IPS DF 6.9 (cell line): ENCODE data around the gene CSKMT.

ENCODE experiments used
- DNase-seq: peaks from one replicate; pipeline ENCODE4 v3.0.0-alpha.2; 2013; ENCODE audit warnings: low read depth, low spot score
- H3K27ac ChIP-seq: one replicate; pipeline ENCODE4 v1.5.1; 2013; ENCODE audit warnings: low read length, control low read depth
- H3K27me3 ChIP-seq: 2 replicates; pipeline ENCODE4 v1.6.1; 2013; ENCODE audit warnings: mild to moderate bottlenecking, low read length; ENCODE audit not compliant: control insufficient read depth, insufficient read depth
- H3K36me3 ChIP-seq: 2 replicates; pipeline ENCODE4 v1.6.1; 2013; ENCODE audit warnings: low read length; ENCODE audit not compliant: control insufficient read depth, insufficient read depth
- H3K4me1 ChIP-seq: 2 replicates; pipeline ENCODE4 v1.6.1; 2013; ENCODE audit warnings: low read length; ENCODE audit not compliant: control insufficient read depth, insufficient read depth
- H3K4me3 ChIP-seq: 2 replicates; pipeline ENCODE4 v1.5.1; 2013; ENCODE audit warnings: mild to moderate bottlenecking, low read length
- H3K9me3 ChIP-seq: 2 replicates; pipeline ENCODE4 v1.6.1; 2013; ENCODE audit warnings: low read length, inconsistent platforms; ENCODE audit not compliant: control insufficient read depth, insufficient read depth
- WGBS: extraction: QIAGEN DNeasy Blood & Tissue Kit; methylation state at CpG from one replicate; pipeline ENCODE4 v1.1.7; 2013; ENCODE audit warnings: mixed read lengths, missing lambda C conversion rate; ENCODE audit not compliant: insufficient read length, insufficient coverage; 5-methylcytosine and 5-hydroxymethylcytosine counted together

The CSKMT gene

DNA sequence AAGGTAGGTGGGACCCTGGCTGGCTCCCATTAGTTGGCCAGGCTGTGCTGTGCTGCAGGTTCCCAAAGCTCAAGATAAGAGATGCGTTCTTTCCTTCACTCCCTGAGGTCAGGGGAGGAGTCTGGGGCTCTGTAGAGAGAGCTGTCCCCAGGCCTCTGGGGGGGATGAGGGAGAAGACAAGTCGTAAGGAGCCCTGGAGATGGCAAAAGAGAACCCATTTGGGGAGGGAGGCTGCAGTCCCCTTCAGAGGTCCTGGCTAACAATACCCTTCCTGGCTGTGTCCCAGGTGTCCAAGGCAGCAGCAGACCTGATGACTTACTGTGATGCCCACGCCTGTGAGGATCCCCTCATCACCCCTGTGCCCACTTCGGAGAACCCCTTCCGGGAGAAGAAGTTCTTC lies 43.3 kb downstream of the CSKMT start:
- DNase-seq, result no peak
- Histone ChIP-seq H3K9me3 (no peaks in the 10 kb centered on the region), H3K27ac (no peak overlapping the region), H3K4me3 (no peak overlapping the region; the same call in 1 of the 2 replicates), H3K4me1 (no peaks in the 10 kb centered on the region; the same call in 1 of the 2 replicates), H3K27me3 (no peaks in the 10 kb centered on the region), H3K36me3 (peaks cover 2% of the 10 kb centered on the region; the same call in 1 of the 2 replicates)
- WGBS, result no CpG with 5 or more reads among the region's 5 CpGs

DNA sequence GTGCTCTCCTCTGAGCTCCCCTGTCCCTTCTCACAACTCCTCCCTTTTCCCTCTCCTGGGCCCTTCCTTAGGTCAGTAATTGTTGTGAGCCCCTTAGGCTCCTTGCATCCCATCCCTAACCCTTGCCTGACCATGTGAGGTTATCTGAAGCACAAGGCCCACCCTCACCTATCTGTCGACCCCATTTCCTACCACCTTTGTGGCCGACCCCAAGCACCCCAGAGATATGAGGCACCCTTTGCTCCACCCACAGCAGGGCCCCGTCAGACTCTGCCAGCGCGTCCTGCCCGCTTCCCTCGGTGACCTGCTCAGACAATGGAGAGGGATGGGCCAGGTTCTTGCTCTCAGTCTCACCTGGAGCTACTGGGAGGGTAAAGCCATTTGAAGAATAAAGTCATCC lies 43.7 kb downstream of the CSKMT start:
- H3K4me1 ChIP-seq, result no peaks in the 10 kb centered on the region; the same call in 1 of the 2 replicates
- peaks cover 2% of the 10 kb centered on the region; the same call in 1 of the 2 replicates for H3K36me3 ChIP-seq
- DNase-seq, result no peak
- WGBS, result no CpG with 5 or more reads among the region's 7 CpGs
- H3K27me3 ChIP-seq, result no peaks in the 10 kb centered on the region
- H3K27ac ChIP-seq, result no peak overlapping the region
- peak overlapping the region; percentile 76; the same call in 1 of the 2 replicates for H3K4me3 ChIP-seq
- H3K9me3 ChIP-seq, result no peaks in the 10 kb centered on the region

DNA sequence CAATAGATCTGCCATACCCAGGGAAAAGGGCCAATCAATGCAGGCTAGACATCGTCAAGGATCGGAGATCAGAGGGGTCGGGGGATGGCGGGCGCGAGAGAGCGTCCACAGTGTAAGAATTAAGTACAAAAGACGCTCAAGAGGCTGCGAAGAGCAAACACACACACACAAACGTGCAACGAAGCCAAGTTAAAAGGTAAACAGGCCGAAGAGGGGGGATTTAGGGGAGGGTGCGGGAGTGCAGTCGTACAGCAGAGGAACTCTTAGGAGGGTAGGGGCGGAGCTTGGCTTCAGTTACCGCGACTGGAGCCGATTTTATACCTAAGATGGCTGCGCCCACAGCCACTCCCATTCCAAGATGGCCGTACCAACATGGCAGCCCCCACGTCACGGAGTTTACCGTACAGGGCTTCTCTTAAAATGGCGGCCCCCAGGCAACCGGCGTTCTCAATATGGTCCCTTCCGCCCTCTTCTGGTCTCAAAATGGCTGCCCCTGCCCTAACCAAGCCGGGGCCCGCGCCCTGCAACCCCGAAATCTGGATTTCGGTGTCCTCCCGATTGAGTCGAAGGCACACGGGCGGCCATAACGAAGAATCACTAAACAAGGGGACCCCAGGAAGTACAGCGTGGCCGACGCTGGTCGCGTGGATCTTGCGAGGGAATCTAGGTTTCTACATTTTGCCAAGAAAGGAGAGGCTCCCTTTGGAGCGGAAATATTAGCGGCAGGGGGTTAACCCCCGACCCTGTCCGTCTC lies 44.3 kb downstream of the CSKMT start:
- Histone ChIP-seq H3K9me3 (no peaks in the 10 kb centered on the region), H3K36me3 (peaks cover 5% of the 10 kb centered on the region; the same call in 1 of the 2 replicates), H3K27ac (peak overlapping the region; percentile 11), H3K4me3 (peak overlapping the region; percentile 76; the same call in 1 of the 2 replicates), H3K4me1 (no peaks in the 10 kb centered on the region; the same call in 1 of the 2 replicates), H3K27me3 (no peaks in the 10 kb centered on the region)
- no CpG with 5 or more reads among the region's 47 CpGs for WGBS
- peak; percentile 97 for DNase-seq

GRCh38 chr11:62710001-62710345 lies 44.9 kb downstream of the CSKMT start:
- DNase-seq, result no peak
- Histone ChIP-seq H3K9me3 (no peaks in the 10 kb centered on the region), H3K4me3 (peak overlapping the region; percentile 50; the same call in 1 of the 2 replicates), H3K27ac (peak overlapping the region; percentile 11), H3K27me3 (no peaks in the 10 kb centered on the region), H3K4me1 (no peaks in the 10 kb centered on the region; the same call in 1 of the 2 replicates), H3K36me3 (peaks cover 9% of the 10 kb centered on the region; the same call in 1 of the 2 replicates)
- no CpG with 5 or more reads among the region's 7 CpGs for WGBS

DNA sequence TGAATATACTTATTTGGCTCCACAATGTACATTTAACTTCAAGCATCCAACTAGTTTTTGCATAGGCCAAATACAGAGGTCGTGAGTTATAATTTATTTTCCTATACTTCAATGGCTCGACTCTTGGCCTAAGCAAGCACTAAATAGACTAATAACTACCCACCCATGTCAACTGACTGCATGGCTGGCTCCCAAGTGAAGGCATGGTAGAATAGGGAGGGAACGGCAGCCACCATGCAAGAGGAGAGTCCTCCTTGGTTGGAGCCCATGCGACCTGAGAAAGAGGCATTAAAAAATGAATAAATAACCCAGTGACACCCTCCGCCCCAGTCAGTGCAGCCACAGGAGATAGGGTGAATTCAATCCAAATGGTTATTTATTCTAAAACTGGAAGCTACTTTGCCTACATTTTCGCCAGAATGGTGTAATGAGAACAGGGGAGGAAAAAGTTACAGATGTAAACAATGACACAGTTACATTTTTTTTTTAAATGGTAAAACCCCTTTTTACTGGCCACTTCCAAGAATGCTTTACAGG lies 47.2 kb downstream of the CSKMT start:
- no peak for DNase-seq
- no CpG with 5 or more reads among the region's 6 CpGs for WGBS
- no peaks in the 10 kb centered on the region for H3K27me3 ChIP-seq
- peaks cover 14% of the 10 kb centered on the region; the same call in 1 of the 2 replicates for H3K36me3 ChIP-seq
- no peak overlapping the region for H3K4me3 ChIP-seq
- H3K4me1 ChIP-seq, result no peaks in the 10 kb centered on the region; the same call in 1 of the 2 replicates
- no peak overlapping the region for H3K27ac ChIP-seq
- H3K9me3 ChIP-seq, result no peaks in the 10 kb centered on the region

- H3K27me3 ChIP-seq, result no peaks in the 10 kb centered on the region
- no peaks in the 10 kb centered on the region; the same call in 1 of the 2 replicates for H3K4me1 ChIP-seq
- WGBS, result no CpG with 5 or more reads among the region's 3 CpGs
- H3K36me3 ChIP-seq, result peaks cover 14% of the 10 kb centered on the region; the same call in 1 of the 2 replicates
- DNase-seq, result no peak
- H3K27ac ChIP-seq, result no peak overlapping the region
- H3K4me3 ChIP-seq, result no peak overlapping the region
- no peaks in the 10 kb centered on the region for H3K9me3 ChIP-seq
Observed at GRCh38 chr11:62712861-62713260, 47.7 kb downstream of the CSKMT start.

- no peak overlapping the region for H3K27ac ChIP-seq
- no peak for DNase-seq
- no CpG with 5 or more reads among the region's 2 CpGs for WGBS
- H3K27me3 ChIP-seq, result no peaks in the 10 kb centered on the region
- H3K4me1 ChIP-seq, result no peaks in the 10 kb centered on the region; the same call in 1 of the 2 replicates
- H3K9me3 ChIP-seq, result no peaks in the 10 kb centered on the region
- H3K36me3 ChIP-seq, result peaks cover 14% of the 10 kb centered on the region; the same call in 1 of the 2 replicates
- H3K4me3 ChIP-seq, result no peak overlapping the region
Observed at GRCh38 chr11:62713343-62713742, 48.2 kb downstream of the CSKMT start.

- H3K27me3 ChIP-seq, result no peaks in the 10 kb centered on the region
- H3K27ac ChIP-seq, result no peak overlapping the region
- no peaks in the 10 kb centered on the region for H3K4me1 ChIP-seq
- WGBS, result no CpG with 5 or more reads among the region's 24 CpGs
- no peak for DNase-seq
- peaks cover 23% of the 10 kb centered on the region for H3K36me3 ChIP-seq
- no peaks in the 10 kb centered on the region for H3K9me3 ChIP-seq
- H3K4me3 ChIP-seq, result no peak overlapping the region
Observed at GRCh38 chr11:62715150-62716130, 50.3 kb downstream of the CSKMT start.

GRCh38 chr11:62716206-62716605 lies 51.1 kb downstream of the CSKMT start:
- no peaks in the 10 kb centered on the region for H3K4me1 ChIP-seq
- WGBS, result no CpG with 5 or more reads among the region's 5 CpGs
- H3K27me3 ChIP-seq, result no peaks in the 10 kb centered on the region
- DNase-seq, result no peak
- H3K4me3 ChIP-seq, result no peak overlapping the region
- H3K9me3 ChIP-seq, result no peaks in the 10 kb centered on the region
- peaks cover 27% of the 10 kb centered on the region for H3K36me3 ChIP-seq
- H3K27ac ChIP-seq, result no peak overlapping the region

DNA sequence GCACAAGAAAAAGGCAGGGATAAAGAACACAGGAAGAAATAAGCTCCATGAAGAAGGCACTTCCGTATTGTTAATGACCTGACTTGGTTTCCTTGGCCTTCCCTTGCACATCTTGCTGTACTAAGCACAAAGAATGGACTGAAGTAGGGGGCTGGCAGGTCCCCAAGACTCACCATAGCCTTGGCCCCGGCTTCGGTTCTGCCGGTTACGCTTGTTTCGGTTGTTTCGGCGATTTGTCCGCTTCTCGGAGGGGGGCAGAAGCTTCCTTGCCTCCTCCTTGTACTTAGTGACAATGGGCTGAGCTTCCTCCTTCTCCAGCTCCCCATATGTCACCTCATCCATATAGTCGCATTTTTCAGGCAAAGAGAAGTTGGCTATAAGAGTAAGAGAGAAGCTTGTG lies 51.7 kb downstream of the CSKMT start:
- Histone ChIP-seq H3K27ac (no peak overlapping the region), H3K4me3 (no peak overlapping the region), H3K4me1 (no peaks in the 10 kb centered on the region), H3K27me3 (no peaks in the 10 kb centered on the region), H3K36me3 (peaks cover 27% of the 10 kb centered on the region), H3K9me3 (no peaks in the 10 kb centered on the region)
- no CpG with 5 or more reads among the region's 11 CpGs for WGBS
- DNase-seq, result no peak
